Cerebellar nuclear complex (tissue), 1 donor: ENCODE measurements around the gene MED13L.

Experiments used
- DNase-seq, 2 experiments: peaks; one replicate each; lab custom pipeline; 2025; lab: John Stamatoyannopoulos, UW

MED13L gene

DNA sequence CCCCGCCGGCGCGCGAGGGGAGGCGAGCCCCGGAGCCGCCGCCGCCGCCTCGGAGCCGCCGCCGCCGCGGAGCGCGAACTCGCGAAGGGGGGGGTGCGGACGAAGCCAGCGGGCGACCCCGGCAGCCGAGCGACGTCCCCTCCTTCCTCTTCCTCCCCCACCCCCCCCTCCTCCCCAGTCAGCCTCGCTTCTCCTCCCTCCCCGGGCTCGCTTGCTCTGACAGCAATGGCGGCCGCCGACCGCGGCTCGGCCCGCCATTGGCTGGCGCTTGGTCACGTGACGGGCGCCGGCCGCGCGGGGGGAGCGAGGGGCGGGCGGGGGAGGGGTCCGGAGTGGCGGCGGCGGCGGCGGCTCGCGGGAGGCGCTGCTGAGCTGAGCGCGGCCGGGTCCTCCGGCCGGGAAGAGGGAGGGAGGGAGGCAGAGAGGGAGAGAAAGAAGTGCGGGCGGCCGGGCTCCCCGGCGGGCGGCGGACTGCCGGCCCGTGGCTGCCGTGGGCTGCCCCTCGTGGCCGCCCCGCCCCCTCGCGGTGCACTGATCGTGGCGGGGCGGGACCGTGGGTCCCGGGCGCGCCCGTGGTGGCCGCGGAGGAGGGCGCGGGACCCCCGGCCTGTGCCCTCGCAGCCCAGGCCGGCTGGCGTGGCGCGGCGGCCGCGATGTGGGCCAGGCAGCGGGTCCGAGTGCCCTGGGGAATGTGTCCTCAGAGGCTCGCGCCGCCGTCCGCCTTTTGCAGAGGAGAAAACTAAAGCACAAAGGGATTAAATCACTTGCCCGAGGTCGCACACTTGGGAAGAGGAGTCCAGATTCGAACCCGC lies at the start of gene MED13L:
Gene MED13L, minus strand, starts transcription at position 227 of the 812 bp plus-strand sequence. CDS start 562 bp downstream, outside the sequence.
- DNase-seq, result peak; percentile 11 to 50

GRCh38 chr12:116325336-116325664 lies 47.8 kb upstream of the MED13L start:
- no peak for DNase-seq

DNA sequence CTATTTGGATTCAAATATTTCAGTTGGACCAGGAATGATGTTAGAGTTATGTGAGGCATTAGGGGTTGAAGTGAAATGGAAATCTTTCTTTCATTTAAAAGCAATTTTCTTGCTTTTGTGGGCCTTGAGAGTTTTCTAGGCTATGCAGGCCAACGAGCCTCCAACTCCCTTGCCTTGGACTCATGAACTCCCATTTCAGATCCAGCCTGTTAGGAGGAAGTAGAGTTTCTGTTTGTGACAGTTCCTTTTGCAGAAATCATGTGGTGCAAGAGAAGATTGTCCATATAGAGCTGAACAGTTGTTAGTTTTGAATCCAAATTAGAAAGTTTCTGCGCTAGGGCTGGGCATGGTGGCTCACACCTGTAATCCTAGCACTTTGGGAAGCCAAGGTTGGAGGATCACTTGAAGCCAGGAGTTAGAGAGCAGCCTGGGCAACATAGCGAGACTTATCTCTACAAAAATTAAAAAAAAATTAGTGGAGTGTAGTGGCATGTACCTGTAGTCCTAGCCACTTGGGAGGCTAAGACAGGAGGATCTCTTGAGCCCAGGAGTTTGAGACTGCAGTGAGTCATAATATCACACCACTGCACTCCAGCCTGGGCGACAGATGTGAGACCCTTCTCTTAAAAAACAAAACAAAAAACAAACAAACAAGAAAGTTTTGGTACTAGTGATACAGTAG lies 47.3 kb upstream of the MED13L start:
- DNase-seq, result no peak

DNA sequence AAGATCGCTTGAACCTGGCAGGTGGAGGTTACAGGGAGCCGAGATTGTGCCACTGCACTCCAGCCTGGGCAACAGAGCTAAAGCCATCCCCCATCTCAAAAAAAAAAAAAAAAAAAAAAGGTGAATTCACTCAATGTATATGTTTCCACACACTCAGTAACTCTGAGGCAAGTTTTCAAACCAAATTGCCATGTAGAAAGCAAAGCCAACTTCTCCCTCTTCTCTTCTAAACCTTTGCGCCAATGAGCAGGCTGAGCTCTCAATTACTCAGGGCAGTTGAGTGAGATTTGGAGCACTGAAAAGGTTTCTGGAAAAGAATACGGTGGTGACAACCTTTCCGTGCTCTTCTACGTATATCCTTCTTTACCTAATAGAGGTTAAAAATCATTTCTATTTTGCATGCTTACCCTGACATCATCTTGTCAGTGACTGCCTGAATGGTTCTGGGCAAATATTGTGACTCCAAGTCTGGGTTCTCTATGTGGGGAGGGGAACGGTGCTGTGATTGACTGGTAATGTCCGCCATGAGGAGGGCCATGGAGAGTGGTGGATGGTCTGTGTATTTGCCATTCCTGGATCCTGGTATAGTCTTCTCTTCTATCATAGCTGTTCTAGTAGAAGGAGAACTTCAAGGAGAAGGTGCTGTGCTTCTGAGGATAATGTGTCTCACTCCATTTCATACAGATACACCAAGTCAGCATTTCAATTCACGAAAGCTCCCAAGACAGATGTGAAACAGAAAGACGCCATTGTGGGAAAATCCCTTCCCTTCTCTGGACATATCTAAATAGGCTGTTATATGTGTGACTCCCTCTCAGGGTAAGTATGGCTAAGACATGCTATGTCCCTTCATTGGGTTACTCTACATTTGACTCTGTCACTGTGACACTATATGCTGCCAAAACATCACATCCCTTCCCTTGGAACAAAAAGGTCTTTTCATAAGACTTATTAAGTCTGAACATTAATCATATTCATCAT lies 46.2 kb upstream of the MED13L start:
- DNase-seq, result no peak

GRCh38 chr12:116321913-116322312 lies 44.4 kb upstream of the MED13L start:
- no peak for DNase-seq

DNA sequence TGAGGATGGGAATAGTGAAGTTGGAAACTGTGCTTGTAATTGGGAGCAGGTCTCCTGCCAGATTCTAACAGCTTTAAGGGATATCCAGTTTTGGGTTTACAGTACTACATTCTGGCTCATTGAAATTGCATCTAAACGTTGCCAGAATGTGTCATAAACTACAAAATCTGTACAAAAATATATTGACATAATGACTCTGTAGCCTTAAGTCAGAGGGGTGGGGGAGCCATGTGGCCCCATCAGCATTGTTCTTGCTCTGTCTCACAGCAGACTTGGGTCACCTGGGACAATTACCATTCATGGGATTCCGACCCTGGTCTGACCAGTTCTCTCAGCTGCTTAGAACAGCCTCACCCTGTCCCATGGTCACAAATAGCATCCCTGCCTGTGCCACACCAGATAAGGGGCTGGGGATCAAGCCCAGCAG lies 43.3 kb upstream of the MED13L start:
- no peak for DNase-seq

GRCh38 chr12:116319898-116320621 lies 42.6 kb upstream of the MED13L start:
- no peak for DNase-seq

DNA sequence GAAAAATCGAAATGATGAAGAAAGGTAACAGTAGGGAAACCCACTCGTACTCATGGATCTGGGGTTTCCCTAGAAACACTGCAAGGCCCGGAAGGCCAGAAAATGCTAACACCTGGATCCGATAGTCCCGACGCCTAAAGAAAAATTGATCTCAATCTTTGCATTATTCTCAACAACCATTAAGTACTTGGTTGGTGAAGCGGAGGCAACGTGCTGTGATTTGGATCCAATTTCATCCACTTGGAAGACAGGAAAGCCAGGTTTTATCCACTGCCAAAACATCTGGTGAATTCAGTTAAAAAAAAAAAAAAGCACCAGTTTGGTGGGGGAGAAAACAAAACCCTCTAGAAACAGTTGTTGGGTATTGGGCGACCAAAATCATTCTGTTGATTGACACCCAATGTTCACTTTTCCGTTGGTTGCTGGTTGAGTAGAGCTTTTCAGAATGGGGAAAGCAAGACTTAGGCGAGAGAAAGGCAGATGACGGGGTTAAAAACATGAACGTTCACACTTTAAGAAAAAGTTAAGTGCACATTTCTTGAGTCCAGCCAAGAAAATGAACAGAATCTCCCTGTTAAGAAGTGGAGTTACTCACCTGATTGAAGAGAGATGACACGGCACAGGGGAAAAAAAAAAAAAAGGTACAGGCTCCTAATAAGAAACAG lies 41.9 kb upstream of the MED13L start:
- DNase-seq, result no peak

- no peak for DNase-seq
Measured at GRCh38 chr12:116318576-116319232, 41.2 kb upstream of the MED13L start.

GRCh38 chr12:116317986-116318575 lies 40.6 kb upstream of the MED13L start:
- DNase-seq, result no peak

DNA sequence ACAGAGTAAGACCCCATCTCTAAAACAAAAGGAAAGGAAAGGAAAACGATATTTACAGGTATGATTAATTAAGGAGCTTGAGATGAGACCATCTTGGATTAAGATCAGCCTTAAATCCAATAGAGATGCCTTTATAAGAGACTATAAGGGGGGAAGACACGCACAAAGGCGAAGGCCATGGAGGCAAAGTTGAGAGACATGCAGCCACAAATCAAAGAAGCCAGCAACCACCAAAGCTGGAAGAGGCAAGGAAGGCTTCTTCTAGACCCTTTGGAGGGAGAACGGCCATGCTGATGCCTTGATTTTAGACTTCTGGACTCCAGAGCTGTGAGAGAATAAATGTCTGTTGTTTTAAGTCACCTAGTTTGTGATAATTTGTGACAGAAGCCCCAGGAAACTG lies 39.6 kb upstream of the MED13L start:
- DNase-seq, result no peak

DNA sequence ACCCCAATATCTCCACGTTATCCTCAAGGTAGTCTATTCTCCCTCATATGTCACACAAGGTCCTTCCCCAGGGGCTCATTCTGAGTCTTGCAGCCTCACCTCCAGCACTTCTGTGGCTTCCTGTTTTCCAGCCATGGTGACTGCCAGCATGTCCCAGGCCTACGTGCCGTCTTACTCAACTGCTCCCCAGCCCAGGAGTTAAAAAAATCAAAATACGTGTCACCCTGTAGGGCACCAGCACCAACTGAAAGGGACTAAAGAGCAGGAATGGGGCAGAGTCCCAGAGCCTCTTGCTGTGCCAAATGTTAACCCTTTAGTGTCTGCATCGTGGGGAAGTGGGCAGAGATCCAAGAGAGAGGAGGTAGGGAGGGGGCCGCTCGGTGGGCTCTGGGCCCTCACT lies 37.0 kb upstream of the MED13L start:
- DNase-seq, result no peak

DNA sequence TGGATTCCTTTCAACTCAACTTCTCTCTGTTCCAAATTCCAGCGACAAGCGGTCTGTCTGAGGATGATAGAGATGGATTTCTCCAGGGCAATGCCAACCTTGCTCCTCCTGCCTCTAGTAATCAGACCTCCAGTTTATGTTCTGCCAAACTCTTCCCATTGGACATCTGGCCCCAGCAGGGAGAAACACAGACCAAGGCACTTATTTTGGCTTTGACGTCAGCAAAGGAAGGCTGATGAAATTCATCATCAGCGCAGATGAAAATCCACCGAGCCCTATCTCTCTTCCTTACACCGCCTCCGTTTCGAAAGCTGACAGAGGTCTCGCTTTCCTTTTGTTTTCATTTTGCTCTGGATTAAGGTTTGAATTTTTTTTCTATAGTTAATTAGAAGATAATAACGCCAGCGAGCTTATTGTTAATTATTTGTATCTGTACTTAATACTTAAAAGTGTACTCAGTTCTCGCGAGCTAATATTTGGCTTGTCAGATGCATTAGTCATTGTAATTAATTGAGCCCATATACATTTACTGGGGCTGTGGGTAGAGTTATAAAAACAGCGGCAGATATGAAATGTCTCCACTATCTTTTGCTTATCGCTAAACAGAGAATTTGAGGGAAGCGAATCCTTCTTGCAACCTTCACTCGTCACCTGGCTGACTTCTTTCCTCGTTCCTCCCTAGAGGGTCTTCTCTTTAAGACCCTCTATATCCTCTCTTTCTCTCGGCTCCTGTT lies 35.9 kb upstream of the MED13L start:
- DNase-seq, result no peak

GRCh38 chr12:116310082-116310481 lies 32.6 kb upstream of the MED13L start:
- no peak for DNase-seq

DNA sequence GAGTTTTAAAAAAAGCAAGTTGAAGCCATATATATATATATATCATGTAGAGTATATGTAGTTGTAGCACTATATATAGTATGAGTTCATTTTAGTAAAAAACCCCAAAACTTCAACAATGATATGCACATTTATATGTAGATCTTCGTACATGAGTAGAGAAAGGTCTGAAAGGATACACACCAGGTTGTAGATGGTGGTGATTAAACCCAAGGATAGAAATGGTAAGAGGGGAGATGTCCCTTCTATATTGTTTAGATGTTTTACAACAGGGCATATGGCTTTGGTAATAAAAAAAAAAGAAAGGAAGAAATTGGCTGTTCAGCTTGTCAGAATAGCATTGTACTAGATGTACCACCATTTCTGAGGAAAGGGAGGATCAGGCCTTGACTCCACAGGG lies 31.9 kb upstream of the MED13L start:
- no peak for DNase-seq

GRCh38 chr12:116308647-116309046 lies 31.2 kb upstream of the MED13L start:
- DNase-seq, result no peak

- no peak for DNase-seq
Measured at GRCh38 chr12:116306968-116307367, 29.5 kb upstream of the MED13L start.

DNA sequence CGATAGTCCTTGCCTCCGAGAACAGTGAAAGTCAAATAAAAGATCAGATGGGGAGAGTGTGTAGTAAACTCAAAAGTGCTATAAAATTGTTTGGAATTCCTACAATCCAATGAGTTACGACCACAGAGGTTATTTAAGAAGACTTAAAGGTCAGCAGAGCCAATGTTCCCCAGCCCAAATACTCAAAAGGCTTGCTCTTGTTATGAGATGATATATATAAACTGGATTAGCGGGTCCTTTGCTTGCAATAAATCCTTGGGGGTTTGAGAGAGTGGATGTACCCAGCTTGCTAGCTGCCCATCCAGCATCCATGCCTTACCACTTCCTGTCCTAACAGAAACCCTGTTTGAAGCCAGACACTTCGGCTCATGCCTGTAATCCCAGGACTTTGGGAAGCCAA lies 29.0 kb upstream of the MED13L start:
- no peak for DNase-seq

GRCh38 chr12:116304621-116305020 lies 27.1 kb upstream of the MED13L start:
- no peak for DNase-seq
